K562 (cell line): ENCODE data around the gene OR2V2. TPM values are rescaled to one million over a fixed set of nuclear protein-coding genes. Genes with fewer than 3 reads are reported as not detected.
A peak's percentile ranks its signal among the peaks of the same experiment; 100 is the strongest.

ENCODE experiments used
- ADNP ChIP-seq: fragments of 200-800 bp; sonication (Bioruptor generic); IDR thresholded peaks from 2 replicates; pipeline ENCODE4 v1.6.1; 2016; ENCODE audit warnings: missing genetic modification characterization, missing compliant biosample characterization
- ATF7 ChIP-seq: fragments of 450-650 bp; IDR thresholded peaks from 2 replicates; pipeline ENCODE4 v1.7.1; 2014; ENCODE audit warnings: mild to moderate bottlenecking, moderate library complexity
- BACH1 ChIP-seq: fragments of 200-800 bp; sonication (Bioruptor generic); IDR thresholded peaks from 2 replicates; pipeline ENCODE4 v1.6.1; 2016; ENCODE audit warnings: missing genetic modification characterization, missing compliant biosample characterization
- CBFA2T3 ChIP-seq: fragments of 450-650 bp; IDR thresholded peaks from 2 replicates; pipeline ENCODE4 v1.6.1; 2017
- FOSL1 ChIP-seq: fragments of 200-800 bp; sonication (Bioruptor generic); conservative IDR thresholded peaks from 2 replicates; pipeline ENCODE4 v1.6.1; 2016; ENCODE audit warnings: missing genetic modification characterization, missing compliant biosample characterization
- HDAC6 ChIP-seq: IDR thresholded peaks from 2 replicates; pipeline ENCODE4 v1.6.1; 2012; ENCODE audit warnings: low read depth, mild to moderate bottlenecking, control low read depth, inconsistent platforms, low read length, moderate library complexity
- ILF3 ChIP-seq: fragments of 450-650 bp; IDR thresholded peaks from 2 replicates; pipeline ENCODE4 v1.6.1; 2018; ENCODE audit warnings: antibody characterized with exemption, mild to moderate bottlenecking, moderate library complexity, borderline replicate concordance
- JUNB ChIP-seq: fragments of 450-650 bp; formaldehyde crosslinking; conservative IDR thresholded peaks from 2 replicates; pipeline ENCODE4 v1.4.0; 2020; ENCODE audit warnings: mild to moderate bottlenecking
- MAFK ChIP-seq: IDR thresholded peaks from 2 replicates; pipeline ENCODE4 v1.6.1; 2011; ENCODE audit warnings: low read length, improper control_type of control experiment
- MAZ ChIP-seq, 2 experiments: fragments of 450-650 bp in 1 of 2; sonication (generic) in 1 of 2; formaldehyde crosslinking; IDR thresholded peaks in 1 of 2; conservative IDR thresholded peaks in 1 of 2; 2 replicates each; pipeline versions ENCODE4 v1.4.0 to v1.5.0; 2020; ENCODE audit warnings: mild to moderate bottlenecking in 1 of 2, missing genetic modification reagents in 1 of 2
- MIER1 ChIP-seq: fragments of 450-650 bp; IDR thresholded peaks from 2 replicates; pipeline ENCODE4 v1.6.1; 2016; ENCODE audit warnings: antibody characterized with exemption, mild to moderate bottlenecking, low read depth
- NR4A1 ChIP-seq, 2 experiments: fragments of 250-450 bp in 1 of 2; fragments of 450-650 bp in 1 of 2; sonication (Bioruptor Pico) in 1 of 2; IDR thresholded peaks; 2 replicates each; pipeline versions ENCODE4 v1.4.0 to v1.6.1; 2016 to 2020; ENCODE audit warnings: mild to moderate bottlenecking in 2 of 2, missing compliant biosample characterization in 1 of 2, missing genetic modification characterization in 1 of 2, moderate library complexity in 1 of 2
- TBP ChIP-seq: optimal IDR thresholded peaks from 2 replicates; pipeline ENCODE3; 2011; ENCODE audit warnings: low read depth, low read length, improper control_type of control experiment
- ZNF197 ChIP-seq: fragments of 200-800 bp; sonication (Bioruptor generic); IDR thresholded peaks from 2 replicates; pipeline ENCODE4 v1.6.1; 2016; ENCODE audit warnings: low read depth, missing genetic modification characterization, missing compliant biosample characterization
- ZNF232 ChIP-seq: sonication (generic); formaldehyde crosslinking; IDR thresholded peaks from 2 replicates; pipeline ENCODE4 v1.8.0; 2022; ENCODE audit warnings: mild to moderate bottlenecking, missing genetic modification reagents
- ZNF316 ChIP-seq: fragments of 450-650 bp; IDR thresholded peaks from 2 replicates; pipeline ENCODE4 v1.6.1; 2016
- ZNF699 ChIP-seq: fragments of 250-450 bp; sonication (Bioruptor Pico); IDR thresholded peaks from 2 replicates; pipeline ENCODE4 v1.8.0; 2021; ENCODE audit warnings: mild to moderate bottlenecking, moderate library complexity; ENCODE audit not compliant: insufficient replicate concordance
- ZNF79 ChIP-seq: fragments of 250-450 bp; sonication (Bioruptor Pico); IDR thresholded peaks from 2 replicates; pipeline ENCODE4 v1.4.0; 2020; ENCODE audit warnings: low read depth, mild to moderate bottlenecking, moderate library complexity
- polyA plus RNA-seq, 8 experiments: library from polyadenylated mRNA; depleted of rRNA in 4 of 8; stranded (reverse) in 5 of 8; unstranded in 3 of 8; fragments of >200 nt; fragmentation: Nextera tagmentation in 2 of 8; fragmentation: Illumina TruSeq in 1 of 8; extraction: Ambion mirVana in 2 of 8; extraction: Trizol in 1 of 8; gene quantifications; 2 replicates each; pipeline versions ENCODE4 v1.2.1 to v1.2.3, GENCODE V29; 2011 to 2014; ENCODE audit warnings: inconsistent platforms in 1 of 8, missing spikeins in 1 of 8
- total RNA-seq, 7 experiments: library from RNA; depleted of rRNA in 6 of 7; stranded (reverse); fragments of >200 nt in 6 of 7; fragmentation: Illumina TruSeq in 2 of 7; extraction: Trizol in 2 of 7; gene quantifications; 2 replicates each; pipeline versions ENCODE4 v1.2.1 to v1.2.3, GENCODE V29; 2011 to 2021; ENCODE audit warnings: low replicate concordance in 1 of 7
- TF ChIP-seq, protein P1 (sequence below): fragments of 450-650 bp; IDR thresholded peaks from 2 replicates; pipeline ENCODE4 v1.6.1; 2014; ENCODE audit warnings: low read depth, mild to moderate bottlenecking, moderate library complexity, borderline replicate concordance
- TF ChIP-seq, protein P2 (sequence below), 2 experiments: IDR thresholded peaks; 2 replicates each; pipeline ENCODE4 v1.6.1; 2011; ENCODE audit warnings: borderline replicate concordance in 1 of 2, control low read depth in 1 of 2, low read depth in 1 of 2, low read length in 1 of 2, mild to moderate bottlenecking in 1 of 2, mixed read lengths in 1 of 2, moderate library complexity in 1 of 2; ENCODE audit not compliant: insufficient read depth in 1 of 2, insufficient read length in 1 of 2, poor library complexity in 1 of 2, severe bottlenecking in 1 of 2; ENCODE audit errors: extremely low read depth in 1 of 2
- TF ChIP-seq, protein P3 (sequence below): sonication (generic); formaldehyde crosslinking; IDR thresholded peaks from 2 replicates; pipeline ENCODE4 v1.8.0; 2022; ENCODE audit warnings: mild to moderate bottlenecking, missing genetic modification reagents, borderline replicate concordance

Gene OR2V2
- total and polyA plus RNA-seq, 9 of the 15 experiments (the other 6 are each of a cell fraction or from before 2014, with no cell fraction given) = 0.01 TPM; not detected in 8

DNA sequence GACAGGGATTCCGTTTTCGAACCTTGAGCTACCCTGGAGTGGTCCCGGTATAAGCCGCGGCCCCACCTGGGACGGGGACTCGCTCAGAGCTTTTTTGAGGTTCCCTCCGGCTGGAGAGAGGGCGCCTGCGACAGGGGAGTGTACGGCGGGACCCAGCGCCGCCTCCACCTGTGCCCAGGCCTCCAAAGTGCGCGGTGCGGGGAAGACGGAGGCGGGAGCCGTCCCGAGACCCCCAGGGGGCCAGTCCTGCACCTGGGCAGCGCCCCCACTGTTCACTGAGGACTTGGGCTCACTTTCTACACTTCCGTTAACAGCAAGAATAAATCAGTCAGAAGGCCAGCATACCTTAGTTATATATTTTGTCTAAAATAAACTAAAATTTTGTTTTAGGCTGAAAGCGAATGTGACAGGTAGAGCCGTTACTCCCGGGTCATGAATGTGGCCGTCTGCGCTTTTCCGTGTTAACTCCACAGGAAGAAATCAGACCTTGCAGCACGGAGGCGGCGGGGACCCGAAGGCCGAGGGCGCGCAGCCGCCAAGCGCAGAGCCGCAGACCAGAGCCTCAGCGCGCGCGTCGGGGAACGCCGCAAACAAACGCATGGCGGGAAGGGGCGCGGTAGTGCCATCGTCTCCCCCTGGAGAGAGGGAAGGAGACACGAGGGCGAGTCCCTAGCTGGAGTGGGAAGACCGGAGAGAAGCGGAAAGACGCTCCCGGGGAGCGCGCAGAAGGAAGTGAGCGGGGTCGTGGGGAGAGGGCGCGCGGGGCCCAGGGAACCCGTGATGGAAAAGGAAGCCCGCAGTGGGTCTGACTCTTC, 43.5 kb downstream of the OR2V2 start (continued):
- TF ChIP-seq, protein P1, sequence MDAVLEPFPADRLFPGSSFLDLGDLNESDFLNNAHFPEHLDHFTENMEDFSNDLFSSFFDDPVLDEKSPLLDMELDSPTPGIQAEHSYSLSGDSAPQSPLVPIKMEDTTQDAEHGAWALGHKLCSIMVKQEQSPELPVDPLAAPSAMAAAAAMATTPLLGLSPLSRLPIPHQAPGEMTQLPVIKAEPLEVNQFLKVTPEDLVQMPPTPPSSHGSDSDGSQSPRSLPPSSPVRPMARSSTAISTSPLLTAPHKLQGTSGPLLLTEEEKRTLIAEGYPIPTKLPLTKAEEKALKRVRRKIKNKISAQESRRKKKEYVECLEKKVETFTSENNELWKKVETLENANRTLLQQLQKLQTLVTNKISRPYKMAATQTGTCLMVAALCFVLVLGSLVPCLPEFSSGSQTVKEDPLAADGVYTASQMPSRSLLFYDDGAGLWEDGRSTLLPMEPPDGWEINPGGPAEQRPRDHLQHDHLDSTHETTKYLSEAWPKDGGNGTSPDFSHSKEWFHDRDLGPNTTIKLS = no peak
- TF ChIP-seq JUNB (no peak), HDAC6 (0 out of 2 replicates have a peak, but pooled peaks have one; percentile 74), ZNF232 (CRISPR knock-in tag) (no peak), ZNF699 (CRISPR knock-in tag) (no peak), MAZ (CRISPR knock-in tag; conservative IDR thresholded peaks at IDR 0.05 in 1 of 2, IDR thresholded peaks at IDR 0.05 in 1 of 2) (no peak; a peak in 1 of 4 replicates), ZNF197 (CRISPR knock-in tag) (no peak), ILF3 (no peak), CBFA2T3 (no peak), FOSL1 (tag) (0 out of 2 replicates have a peak, but pooled peaks have one; percentile 7), ADNP (tag) (no peak), ZNF79 (CRISPR knock-in tag) (no peak), ZNF316 (no peak), BACH1 (tag) (no peak), MIER1 (no peak), ATF7 (no peak), MAFK (no peak), TBP (no peak), NR4A1 (CRISPR knock-in tag; IDR thresholded peaks at IDR 0.05) (no peak), NR4A1 (tag; IDR thresholded peaks at IDR 0.05) (no peak)
- TF ChIP-seq, protein P2, sequence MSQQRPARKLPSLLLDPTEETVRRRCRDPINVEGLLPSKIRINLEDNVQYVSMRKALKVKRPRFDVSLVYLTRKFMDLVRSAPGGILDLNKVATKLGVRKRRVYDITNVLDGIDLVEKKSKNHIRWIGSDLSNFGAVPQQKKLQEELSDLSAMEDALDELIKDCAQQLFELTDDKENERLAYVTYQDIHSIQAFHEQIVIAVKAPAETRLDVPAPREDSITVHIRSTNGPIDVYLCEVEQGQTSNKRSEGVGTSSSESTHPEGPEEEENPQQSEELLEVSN (IDR thresholded peaks at IDR 0.05; ENCODE audit: borderline replicate concordance in 1 of 2, extremely low read depth in 1 of 2, insufficient read depth in 1 of 2, insufficient read length in 1 of 2, low read depth in 1 of 2, low read length in 1 of 2, poor library complexity in 1 of 2, severe bottlenecking in 1 of 2) = peak; percentile 68 to 84
- TF ChIP-seq, protein P3, sequence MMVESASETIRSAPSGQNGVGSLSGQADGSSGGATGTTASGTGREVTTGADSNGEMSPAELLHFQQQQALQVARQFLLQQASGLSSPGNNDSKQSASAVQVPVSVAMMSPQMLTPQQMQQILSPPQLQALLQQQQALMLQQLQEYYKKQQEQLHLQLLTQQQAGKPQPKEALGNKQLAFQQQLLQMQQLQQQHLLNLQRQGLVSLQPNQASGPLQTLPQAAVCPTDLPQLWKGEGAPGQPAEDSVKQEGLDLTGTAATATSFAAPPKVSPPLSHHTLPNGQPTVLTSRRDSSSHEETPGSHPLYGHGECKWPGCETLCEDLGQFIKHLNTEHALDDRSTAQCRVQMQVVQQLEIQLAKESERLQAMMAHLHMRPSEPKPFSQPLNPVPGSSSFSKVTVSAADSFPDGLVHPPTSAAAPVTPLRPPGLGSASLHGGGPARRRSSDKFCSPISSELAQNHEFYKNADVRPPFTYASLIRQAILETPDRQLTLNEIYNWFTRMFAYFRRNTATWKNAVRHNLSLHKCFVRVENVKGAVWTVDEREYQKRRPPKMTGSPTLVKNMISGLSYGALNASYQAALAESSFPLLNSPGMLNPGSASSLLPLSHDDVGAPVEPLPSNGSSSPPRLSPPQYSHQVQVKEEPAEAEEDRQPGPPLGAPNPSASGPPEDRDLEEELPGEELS (CRISPR knock-in tag) = no peak
